Measurements from ENCODE around the gene SRSF8. TPM values are rescaled to one million over a fixed set of nuclear protein-coding genes. Genes with fewer than 3 reads are reported as not detected.

SRSF8 gene
- total RNA-seq, 1 experiment from 2014 or later, result 22.9 TPM

- H3K79me2 ChIP-seq (ENCODE audit: low read depth), result no peaks in the 10 kb centered on the region
- DNase-seq, result no peak
- peaks cover under 1% of the 10 kb centered on the region; the same call in 1 of the 2 replicates for H3F3A ChIP-seq (ENCODE audit: insufficient read depth, low read depth)
- H3K9me3 ChIP-seq (ENCODE audit: insufficient read depth, low read depth), result no peaks in the 10 kb centered on the region
- H4K20me1 ChIP-seq (ENCODE audit: insufficient read depth), result no peaks in the 10 kb centered on the region
- intact Hi-C loops (cut with micrococcal nuclease; ENCODE audit: unreplicated experiment), result no loop called here
- TF ChIP-seq EZH2 (IDR thresholded peaks at IDR 0.05; ENCODE audit: low read depth) (no peak), CTCF (conservative IDR thresholded peaks at IDR 0.05) (no peak)
- CTCF ChIA-PET, result no interaction called here
- H3K27ac ChIP-seq, result no peak overlapping the region
- no TSS peak for BruUV-seq (replicated peaks)
- no peak overlapping the region for H3K4me2 ChIP-seq
- no peak overlapping the region for H3K4me3 ChIP-seq
- POLR2A ChIA-PET (ENCODE audit: unreplicated experiment), result no interaction called here
- H3K4me1 ChIP-seq (replicated peaks; ENCODE audit: insufficient read depth), result peaks cover 27% of the 10 kb centered on the region
- H3K9me2 ChIP-seq (ENCODE audit: insufficient read depth), result no peaks in the 10 kb centered on the region
- no peaks in the 10 kb centered on the region for H3K27me3 ChIP-seq (ENCODE audit: insufficient read depth, low read depth)
- H2AFZ ChIP-seq, result no peak overlapping the region
- no peaks in the 10 kb centered on the region for H3K36me3 ChIP-seq (ENCODE audit: low read depth)
Measured at GRCh38 chr11:95081412-95081811, 14.7 kb downstream of the SRSF8 start.

- Histone ChIP-seq H4K20me1 (ENCODE audit: insufficient read depth) (no peaks in the 10 kb centered on the region), H2AFZ (no peak overlapping the region), H3K79me2 (ENCODE audit: low read depth) (no peaks in the 10 kb centered on the region), H3K9me3 (ENCODE audit: insufficient read depth, low read depth) (no peaks in the 10 kb centered on the region), H3K4me1 (replicated peaks; ENCODE audit: insufficient read depth) (peaks cover 15% of the 10 kb centered on the region), H3K4me2 (no peak overlapping the region), H3K36me3 (ENCODE audit: low read depth) (no peaks in the 10 kb centered on the region), H3K4me3 (no peak overlapping the region), H3K9me2 (ENCODE audit: insufficient read depth) (no peaks in the 10 kb centered on the region), H3F3A (ENCODE audit: insufficient read depth, low read depth) (no peaks in the 10 kb centered on the region), H3K27ac (no peak overlapping the region), H3K27me3 (ENCODE audit: insufficient read depth, low read depth) (no peaks in the 10 kb centered on the region)
- POLR2A ChIA-PET (ENCODE audit: unreplicated experiment), result no interaction called here
- BruUV-seq (replicated peaks), result no TSS peak
- TF ChIP-seq EZH2 (IDR thresholded peaks at IDR 0.05; ENCODE audit: low read depth) (no peak), CTCF (conservative IDR thresholded peaks at IDR 0.05) (no peak)
- CTCF ChIA-PET, result no interaction called here
- intact Hi-C loops (cut with micrococcal nuclease; ENCODE audit: unreplicated experiment), result no loop called here
- no peak for DNase-seq
Measured at GRCh38 chr11:95082576-95083001, 15.9 kb downstream of the SRSF8 start.

GRCh38 chr11:95084509-95084908 lies 17.8 kb downstream of the SRSF8 start:
- Histone ChIP-seq H3F3A (ENCODE audit: insufficient read depth, low read depth) (peaks cover 6% of the 10 kb centered on the region; the same call in 1 of the 2 replicates), H3K9me3 (ENCODE audit: insufficient read depth, low read depth) (no peaks in the 10 kb centered on the region), H3K4me3 (no peak overlapping the region), H3K4me2 (peak overlapping the region; percentile 39), H3K79me2 (ENCODE audit: low read depth) (no peaks in the 10 kb centered on the region), H3K36me3 (ENCODE audit: low read depth) (no peaks in the 10 kb centered on the region), H3K9me2 (ENCODE audit: insufficient read depth) (no peaks in the 10 kb centered on the region), H3K27me3 (ENCODE audit: insufficient read depth, low read depth) (no peaks in the 10 kb centered on the region), H2AFZ (0 out of 2 replicates have a peak overlapping the region, but pooled peaks have one; percentile 5), H3K4me1 (replicated peaks; ENCODE audit: insufficient read depth) (peaks cover 20% of the 10 kb centered on the region), H4K20me1 (ENCODE audit: insufficient read depth) (no peaks in the 10 kb centered on the region), H3K27ac (peak overlapping the region; percentile 35)
- ChIA-PET CTCF (no interaction called here), POLR2A (ENCODE audit: unreplicated experiment) (interaction anchor here (0.7 kb wide), 1 partner anchor 42 kb away, joined by 4 read pairs; no protein-coding TSS in a partner anchor)
- peak in 1 of 2 experiments; percentile 74 for DNase-seq
- TF ChIP-seq EZH2 (IDR thresholded peaks at IDR 0.05; ENCODE audit: low read depth) (no peak), CTCF (conservative IDR thresholded peaks at IDR 0.05) (no peak)
- intact Hi-C loops (cut with micrococcal nuclease; ENCODE audit: unreplicated experiment), result no loop called here
- BruUV-seq (replicated peaks), result no TSS peak

Measured in PC-9 (cell line).